B cell (primary cell): ENCODE measurements around the gene LRBA. TPM values are rescaled to one million over a fixed set of nuclear protein-coding genes. Genes with fewer than 3 reads are reported as not detected.

Source experiments
- ATAC-seq: fragments of 200-7000 bp; cut with Tn5 transposase; one replicate; pipeline ENCODE4 v1.10.0; 2021; ENCODE audit warnings: low read depth, mild to moderate bottlenecking, moderate number of reproducible peaks, moderate library complexity
- CTCF ChIA-PET: fragments of 350-600 bp; sonication (Branson Sonifier 250); formaldehyde crosslinking; loops from one replicate; lab custom pipeline; 2021; ENCODE audit warnings: antibody characterized with exemption, inconsistent platforms; lab: Charles Lee
- POLR2A ChIA-PET: fragments of 350-600 bp; sonication (Branson Sonifier 250); formaldehyde crosslinking; loops from one replicate; lab custom pipeline; 2021; ENCODE audit warnings: antibody characterized with exemption; lab: Charles Lee
- DNase-seq: peaks from one replicate; pipeline ENCODE4 v3.0.0; 2013
- H2AFZ ChIP-seq: 2 replicates; pipeline ENCODE4 v1.6.1; 2012; ENCODE audit warnings: mild to moderate bottlenecking, low read depth, low read length; ENCODE audit not compliant: insufficient read depth, poor library complexity, severe bottlenecking
- H3K27ac ChIP-seq, 2 donors: 1 replicate in 1 of 2; 2 replicates in 1 of 2; pipeline ENCODE4 v1.5.1; 2012 to 2013; ENCODE audit warnings: low read length in 2 of 2, mild to moderate bottlenecking in 2 of 2, moderate library complexity in 1 of 2
- H3K27me3 ChIP-seq, 4 experiments: fragments of 200-600 bp in 1 of 4; sonication (generic) in 1 of 4; replicated peaks in 1 of 4; 1 replicate in 2 of 4; 2 replicates in 2 of 4; pipeline versions ENCODE4 v1.6.1 to v1.7.0; 2013 to 2016; ENCODE audit warnings: low read length in 3 of 4, mild to moderate bottlenecking in 2 of 4, mixed read lengths in 1 of 4, moderate library complexity in 1 of 4; ENCODE audit not compliant: insufficient read depth in 4 of 4, control insufficient read depth in 3 of 4; ENCODE audit errors: control extremely low read depth in 1 of 4
- H3K36me3 ChIP-seq, 2 experiments: replicated peaks in 1 of 2; 1 replicate in 1 of 2; 2 replicates in 1 of 2; pipeline versions ENCODE4 v1.6.1 to v1.7.1; 2013; ENCODE audit warnings: low read length in 1 of 2; ENCODE audit not compliant: insufficient read depth in 2 of 2, control insufficient read depth in 1 of 2; ENCODE audit errors: control extremely low read depth in 1 of 2, extremely low read depth in 1 of 2
- H3K4me1 ChIP-seq, 2 donors: fragments of 200-600 bp in 1 of 2; sonication (generic) in 1 of 2; 1 replicate in 1 of 2; 2 replicates in 1 of 2; pipeline versions ENCODE4 v1.5.1 to v1.6.1; 2013 to 2017; ENCODE audit warnings: low read length in 2 of 2; ENCODE audit not compliant: control insufficient read depth in 2 of 2, insufficient read depth in 2 of 2
- H3K4me2 ChIP-seq: replicated peaks from 2 replicates; pipeline ENCODE3; 2012; ENCODE audit warnings: mild to moderate bottlenecking, low read depth, low read length; ENCODE audit not compliant: poor library complexity, severe bottlenecking
- H3K4me3 ChIP-seq, 5 experiments: fragments of 200-600 bp in 1 of 5; sonication (generic) in 1 of 5; 1 replicate in 3 of 5; 2 replicates in 2 of 5; pipeline versions ENCODE4 v1.5.1 to v1.7.0; 2011 to 2016; ENCODE audit warnings: low read length in 4 of 5, mild to moderate bottlenecking in 4 of 5, low read depth in 2 of 5, control low read depth in 1 of 5, moderate library complexity in 1 of 5; ENCODE audit not compliant: insufficient read depth in 1 of 5; ENCODE audit errors: control extremely low read depth in 1 of 5, extremely low read depth in 1 of 5
- H3K79me2 ChIP-seq: fragments of 200-600 bp; sonication (generic); one replicate; pipeline ENCODE4 v1.6.0; 2016; ENCODE audit warnings: low read length; ENCODE audit not compliant: control insufficient read depth, insufficient read depth
- H3K9ac ChIP-seq: fragments of 200-600 bp; sonication (generic); 2 replicates; pipeline ENCODE4 v1.6.1; 2017; ENCODE audit warnings: mild to moderate bottlenecking, low read length, moderate library complexity
- H3K9me3 ChIP-seq, 3 donors: one replicate each; pipeline versions ENCODE4 v1.6.1 to v1.7.1; 2013; ENCODE audit warnings: low read length in 2 of 3; ENCODE audit not compliant: control insufficient read depth in 2 of 3, insufficient read depth in 1 of 3; ENCODE audit errors: control extremely low read depth in 1 of 3
- H4K20me1 ChIP-seq: 2 replicates; pipeline ENCODE4 v1.6.0; 2012; ENCODE audit warnings: mild to moderate bottlenecking, low read length; ENCODE audit not compliant: insufficient read depth, control insufficient read depth, poor library complexity, severe bottlenecking
- H3K27ac Mint-ChIP-seq: one replicate; pipeline ENCODE4 v1.8.0; 2021; ENCODE audit warnings: mixed read lengths
- H3K27me3 Mint-ChIP-seq: one replicate; pipeline ENCODE4 v1.8.0; 2021; ENCODE audit warnings: mixed read lengths
- H3K4me1 Mint-ChIP-seq: one replicate; pipeline ENCODE4 v1.8.0; 2021; ENCODE audit warnings: mixed read lengths
- H3K4me3 Mint-ChIP-seq: one replicate; pipeline ENCODE4 v1.8.0; 2021; ENCODE audit warnings: mixed read lengths
- H3K9me3 Mint-ChIP-seq: one replicate; pipeline ENCODE4 v1.8.0; 2022; ENCODE audit warnings: mixed read lengths; ENCODE audit not compliant: insufficient read depth
- CTCF ChIP-seq: fragments of 200-600 bp; IDR thresholded peaks from one replicate; pipeline ENCODE4 v1.8.0; 2022; ENCODE audit warnings: antibody characterized with exemption, mild to moderate bottlenecking
- EZH2 ChIP-seq: IDR thresholded peaks from 2 replicates; pipeline ENCODE4 v1.6.1; 2012; ENCODE audit warnings: borderline replicate concordance, low read depth, mild to moderate bottlenecking, moderate library complexity, low read length; ENCODE audit not compliant: insufficient read depth, poor library complexity, severe bottlenecking
- WGBS: methylation state at CpG from one replicate; pipeline ENCODE4 v1.1.5; 2013; ENCODE audit warnings: missing lambda C conversion rate; ENCODE audit not compliant: insufficient coverage; 5-methylcytosine and 5-hydroxymethylcytosine counted together
- intact Hi-C: fragments of 100-400 bp; cut with micrococcal nuclease; formaldehyde crosslinking; loops from one replicate; pipeline ENCODE4 v1.10.0; 2022
- polyA plus RNA-seq: library from polyadenylated mRNA; depleted of rRNA; stranded (reverse); fragments of >200 nt; gene quantifications from 2 replicates; pipeline ENCODE4 v1.2.3, GENCODE V29; 2012
- total RNA-seq, 2 donors: library from RNA; stranded (reverse); fragments of 120-200 nt in 1 of 2; gene quantifications; 1 replicate in 1 of 2; 2 replicates in 1 of 2; pipeline versions ENCODE4 v1.2.3 to v1.2.4, GENCODE V29; 2013 to 2022

Gene LRBA
- total and polyA plus RNA-seq, 2 donors (not counting 1 experiment from before 2014, with no cell fraction given): 17.5 to 86.7 TPM

- H3K27ac Mint-ChIP-seq: no peak overlapping the region
- intact Hi-C loops: no loop called here
- Histone ChIP-seq H3K4me2 (no peak overlapping the region), H3K4me1 (peaks cover 6 to 16% of the 10 kb centered on the region in 2 donors), H4K20me1 (peaks cover 26% of the 10 kb centered on the region), H3K27me3 (no peaks in the 10 kb centered on the region), H3K9me3 (peaks cover 0 to 13% (median 0%) of the 10 kb centered on the region in 3 donors), H3K27ac (no peak overlapping the region), H2AFZ (no peak overlapping the region), H3K9ac (no peak overlapping the region), H3K36me3 (no peaks in the 10 kb centered on the region), H3K79me2 (peaks cover 69% of the 10 kb centered on the region), H3K4me3 (no peak overlapping the region)
- POLR2A ChIA-PET: interaction anchor here (0.6 kb wide), 1 partner anchor 132 kb away, joined by 5 read pairs; no protein-coding TSS in a partner anchor
- DNase-seq (no peak), ATAC-seq (no peak)
- H3K4me3 Mint-ChIP-seq: no peak overlapping the region
- TF ChIP-seq CTCF (no peak), EZH2 (no peak)
- no peaks in the 10 kb centered on the region for H3K9me3 Mint-ChIP-seq
- no peaks in the 10 kb centered on the region for H3K27me3 Mint-ChIP-seq
- CTCF ChIA-PET: interaction anchor here (0.8 kb wide), 1 partner anchor 61 kb away, joined by 3 read pairs; no protein-coding TSS in a partner anchor
- H3K4me1 Mint-ChIP-seq: peaks cover 46% of the 10 kb centered on the region
Observed at GRCh38 chr4:150949943-150950342, 65.1 kb downstream of the LRBA start.

DNA sequence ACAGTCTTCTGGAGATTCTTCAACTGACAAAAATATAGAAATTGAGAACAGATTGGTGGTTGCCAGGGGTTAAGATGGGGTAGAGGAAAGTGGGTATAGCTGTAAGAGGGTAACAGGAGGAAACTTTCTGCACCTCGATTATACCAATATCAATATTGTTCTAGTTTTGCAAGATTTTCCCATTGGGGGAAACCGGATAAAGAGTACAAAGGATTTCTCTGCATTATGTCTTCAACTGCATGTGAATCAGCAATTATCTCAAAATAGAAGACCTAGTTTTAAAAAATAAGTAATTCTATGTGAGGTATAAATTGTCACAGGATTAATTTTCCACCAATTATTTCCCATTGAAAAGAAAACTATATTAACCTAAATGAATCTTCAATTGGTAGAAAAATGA is 65.7 kb downstream of the LRBA start:
- intact Hi-C loops: no loop called here
- TF ChIP-seq CTCF: no peak
- no peak for TF ChIP-seq EZH2
- DNase-seq (no peak), ATAC-seq (no peak)
- H3K9me3 Mint-ChIP-seq: no peaks in the 10 kb centered on the region
- no peak overlapping the region for H3K4me3 Mint-ChIP-seq
- Histone ChIP-seq H3K4me3 (no peak overlapping the region), H2AFZ (no peak overlapping the region), H3K79me2 (peaks cover 71% of the 10 kb centered on the region), H3K27ac (no peak overlapping the region), H3K36me3 (no peaks in the 10 kb centered on the region), H3K9ac (no peak overlapping the region), H3K9me3 (peaks cover 0 to 10% (median 0%) of the 10 kb centered on the region in 3 donors), H4K20me1 (peaks cover 31% of the 10 kb centered on the region), H3K27me3 (no peaks in the 10 kb centered on the region), H3K4me2 (no peak overlapping the region), H3K4me1 (peaks cover 6 to 16% of the 10 kb centered on the region in 2 donors)
- H3K4me1 Mint-ChIP-seq: peaks cover 50% of the 10 kb centered on the region
- no CpG with 5 or more reads among the region's 2 CpGs for WGBS
- POLR2A ChIA-PET: no interaction called here
- no peak overlapping the region for H3K27ac Mint-ChIP-seq
- CTCF ChIA-PET: interaction anchor here (0.7 kb wide), 1 partner anchor 33 kb away, joined by 3 read pairs; no protein-coding TSS in a partner anchor
- no peaks in the 10 kb centered on the region for H3K27me3 Mint-ChIP-seq
